HL-60 (cell line): ENCODE measurements around the gene SCN5A.

Experiments
- CTCF ChIP-seq: IDR thresholded peaks from one replicate; pipeline ENCODE4 v1.5.1; 2011; ENCODE audit warnings: low read length, control low read depth, inconsistent platforms; ENCODE audit not compliant: insufficient read depth
- POLR2AphosphoS5 ChIP-seq: IDR thresholded peaks from 2 replicates; pipeline ENCODE4 v1.6.1; 2012; ENCODE audit warnings: low read depth
- REST ChIP-seq: IDR thresholded peaks from 2 replicates; pipeline ENCODE4 v1.6.1; 2012; ENCODE audit warnings: low read depth; ENCODE audit not compliant: insufficient replicate concordance

- TF ChIP-seq CTCF (no peak), POLR2AphosphoS5 (no peak), REST (no peak)
Measured at GRCh38 chr3:38579551-38580449, 69.7 kb downstream of the SCN5A start.
